Activated B cell treated with CpG ODN at 0.5 μM for 24 hours (primary cell): ENCODE measurements around the gene F2RL1. TPM values are rescaled to one million over a fixed set of nuclear protein-coding genes. Genes with fewer than 3 reads are reported as not detected.

Experiments used
- ATAC-seq: fragments of 200-7000 bp; cut with Tn5 transposase; one replicate; pipeline ENCODE4 v1.10.0; 2021; ENCODE audit warnings: low read depth, mild to moderate bottlenecking, moderate library complexity
- CTCF ChIA-PET: fragments of 350-600 bp; sonication (Branson Sonifier 250); formaldehyde crosslinking; loops from one replicate; lab custom pipeline; 2021; ENCODE audit warnings: antibody characterized with exemption; lab: Charles Lee
- POLR2A ChIA-PET: fragments of 350-600 bp; sonication (Branson Sonifier 250); formaldehyde crosslinking; loops from one replicate; lab custom pipeline; 2021; ENCODE audit warnings: antibody characterized with exemption; lab: Charles Lee
- DNase-seq: peaks from one replicate; pipeline ENCODE4 v3.0.0; 2022
- H3K27ac Mint-ChIP-seq: one replicate; pipeline ENCODE4 v1.8.0; 2020; ENCODE audit warnings: mixed read lengths
- H3K27me3 Mint-ChIP-seq: one replicate; pipeline ENCODE4 v1.8.0; 2021; ENCODE audit warnings: mixed read lengths
- H3K36me3 Mint-ChIP-seq: one replicate; pipeline ENCODE4 v1.8.0; 2021; ENCODE audit warnings: low read depth, mixed read lengths
- H3K4me1 Mint-ChIP-seq: one replicate; pipeline ENCODE4 v1.8.0; 2021; ENCODE audit warnings: mixed read lengths
- H3K4me3 Mint-ChIP-seq: one replicate; pipeline ENCODE4 v1.8.0; 2020; ENCODE audit warnings: mild to moderate bottlenecking, mixed read lengths
- H3K9me3 Mint-ChIP-seq: one replicate; pipeline ENCODE4 v1.8.0; 2020; ENCODE audit warnings: mixed read lengths
- intact Hi-C: fragments of 100-400 bp; cut with micrococcal nuclease; formaldehyde crosslinking; loops from one replicate; pipeline ENCODE4 v1.15.1; 2024
- total RNA-seq: library from RNA; stranded (reverse); gene quantifications from 2 replicates; pipeline ENCODE4 v1.2.3, GENCODE V29; 2022
- TF ChIP-seq, protein P1 (sequence below): fragments of 200-600 bp; IDR thresholded peaks from one replicate; pipeline ENCODE4 v1.8.0; 2022; ENCODE audit warnings: antibody characterized with exemption, mild to moderate bottlenecking

F2RL1 gene
- total RNA-seq, 1 donor from 2014 or later, result 0.22 TPM

DNA sequence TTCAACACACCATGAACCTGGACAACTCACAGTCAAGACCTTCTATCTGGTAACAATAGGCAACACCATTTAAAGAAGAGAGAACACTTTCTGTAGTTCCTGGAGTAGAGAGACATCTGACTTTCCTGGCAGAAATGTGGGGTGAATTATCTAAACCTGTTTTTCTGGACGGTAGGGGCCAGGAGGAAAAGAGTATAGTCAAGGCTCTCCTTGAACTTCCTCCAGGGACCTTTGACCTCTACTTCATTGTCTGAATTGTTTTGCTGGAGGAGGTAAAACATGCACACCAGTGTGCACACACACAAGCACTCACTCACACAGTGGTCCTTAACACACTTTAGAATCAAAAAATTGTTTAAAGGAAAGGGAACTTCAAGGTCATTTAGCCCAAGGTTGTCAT is 44.2 kb downstream of the F2RL1 start:
- no peak for ATAC-seq
- no peaks in the 10 kb centered on the region for H3K9me3 Mint-ChIP-seq
- CTCF ChIA-PET, result no interaction called here

DNA sequence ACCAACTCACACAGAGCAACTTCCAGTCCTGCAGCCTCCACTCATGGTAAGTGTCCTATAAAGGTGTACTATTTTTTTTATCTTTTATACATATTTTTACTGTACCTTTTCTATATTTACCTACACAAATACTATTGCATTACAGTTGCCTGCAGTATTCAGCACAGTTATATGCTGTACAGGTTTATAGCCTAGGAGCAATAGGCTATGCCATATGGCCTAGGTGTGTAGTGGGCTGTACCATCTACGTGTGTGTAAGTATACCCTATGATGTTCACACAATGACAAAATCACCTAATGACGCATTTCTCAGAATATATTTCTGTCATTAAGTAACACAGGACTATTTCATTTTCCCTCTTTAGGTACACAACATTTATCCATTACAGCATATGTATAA is 47.7 kb downstream of the F2RL1 start:
- Mint-ChIP-seq H3K4me1 (peaks cover 3% of the 10 kb centered on the region), H3K27ac (no peak overlapping the region), H3K9me3 (no peaks in the 10 kb centered on the region), H3K36me3 (no peaks in the 10 kb centered on the region), H3K4me3 (no peak overlapping the region), H3K27me3 (no peaks in the 10 kb centered on the region)
- intact Hi-C loops, result loop anchor here (10.0 kb wide), 1 partner anchor 978 kb away; no protein-coding TSS in a partner anchor
- ChIA-PET POLR2A (no interaction called here), CTCF (no interaction called here)
- TF ChIP-seq, protein P1, sequence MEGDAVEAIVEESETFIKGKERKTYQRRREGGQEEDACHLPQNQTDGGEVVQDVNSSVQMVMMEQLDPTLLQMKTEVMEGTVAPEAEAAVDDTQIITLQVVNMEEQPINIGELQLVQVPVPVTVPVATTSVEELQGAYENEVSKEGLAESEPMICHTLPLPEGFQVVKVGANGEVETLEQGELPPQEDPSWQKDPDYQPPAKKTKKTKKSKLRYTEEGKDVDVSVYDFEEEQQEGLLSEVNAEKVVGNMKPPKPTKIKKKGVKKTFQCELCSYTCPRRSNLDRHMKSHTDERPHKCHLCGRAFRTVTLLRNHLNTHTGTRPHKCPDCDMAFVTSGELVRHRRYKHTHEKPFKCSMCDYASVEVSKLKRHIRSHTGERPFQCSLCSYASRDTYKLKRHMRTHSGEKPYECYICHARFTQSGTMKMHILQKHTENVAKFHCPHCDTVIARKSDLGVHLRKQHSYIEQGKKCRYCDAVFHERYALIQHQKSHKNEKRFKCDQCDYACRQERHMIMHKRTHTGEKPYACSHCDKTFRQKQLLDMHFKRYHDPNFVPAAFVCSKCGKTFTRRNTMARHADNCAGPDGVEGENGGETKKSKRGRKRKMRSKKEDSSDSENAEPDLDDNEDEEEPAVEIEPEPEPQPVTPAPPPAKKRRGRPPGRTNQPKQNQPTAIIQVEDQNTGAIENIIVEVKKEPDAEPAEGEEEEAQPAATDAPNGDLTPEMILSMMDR, result no peak
- DNase-seq (no peak), ATAC-seq (no peak)

More for the DNA sequence above, 44.2 kb downstream of the F2RL1 start:
- Mint-ChIP-seq H3K4me1 (peaks cover under 1% of the 10 kb centered on the region), H3K27me3 (no peaks in the 10 kb centered on the region), H3K36me3 (no peaks in the 10 kb centered on the region), H3K27ac (no peak overlapping the region), H3K4me3 (no peak overlapping the region)
- TF ChIP-seq, protein P1, result no peak
- POLR2A ChIA-PET, result no interaction called here
- DNase-seq, result no peak
- intact Hi-C loops, result loop anchor here (10.0 kb wide), 1 partner anchor 982 kb away; no protein-coding TSS in a partner anchor

DNA sequence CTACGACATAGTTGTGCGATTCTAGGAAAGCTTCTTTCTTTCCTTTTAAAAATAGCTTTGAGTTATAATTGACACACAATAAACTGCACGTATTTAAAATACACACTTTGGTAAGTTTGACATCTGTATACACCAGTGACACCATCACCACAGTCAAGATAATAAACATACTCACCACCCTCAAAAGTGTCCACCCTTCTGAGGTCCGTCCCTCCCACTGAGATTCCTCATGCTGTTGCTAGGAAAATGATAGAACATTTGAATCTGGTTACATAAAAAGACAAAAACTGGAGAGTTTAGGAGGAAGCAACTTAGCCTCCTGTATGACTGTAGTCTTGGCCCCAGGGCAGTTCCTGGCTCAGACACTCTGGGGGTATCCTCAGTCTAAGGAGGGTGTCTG is 48.2 kb downstream of the F2RL1 start:
- Mint-ChIP-seq H3K27me3 (no peaks in the 10 kb centered on the region), H3K27ac (no peak overlapping the region), H3K9me3 (no peaks in the 10 kb centered on the region), H3K36me3 (no peaks in the 10 kb centered on the region), H3K4me1 (peaks cover 3% of the 10 kb centered on the region), H3K4me3 (no peak overlapping the region)
- ChIA-PET CTCF (interaction anchor here (1.1 to 1.9 kb wide), 2 partner anchors 210 to 625 kb away, joined by 3 to 8 read pairs; partner anchors contain the start of gene WDR41), POLR2A (no interaction called here)
- TF ChIP-seq, protein P1, result no peak
- intact Hi-C loops, result loop anchor here (10.0 kb wide), 1 partner anchor 978 kb away; no protein-coding TSS in a partner anchor
- ATAC-seq, result no peak
- DNase-seq, result no peak

DNA sequence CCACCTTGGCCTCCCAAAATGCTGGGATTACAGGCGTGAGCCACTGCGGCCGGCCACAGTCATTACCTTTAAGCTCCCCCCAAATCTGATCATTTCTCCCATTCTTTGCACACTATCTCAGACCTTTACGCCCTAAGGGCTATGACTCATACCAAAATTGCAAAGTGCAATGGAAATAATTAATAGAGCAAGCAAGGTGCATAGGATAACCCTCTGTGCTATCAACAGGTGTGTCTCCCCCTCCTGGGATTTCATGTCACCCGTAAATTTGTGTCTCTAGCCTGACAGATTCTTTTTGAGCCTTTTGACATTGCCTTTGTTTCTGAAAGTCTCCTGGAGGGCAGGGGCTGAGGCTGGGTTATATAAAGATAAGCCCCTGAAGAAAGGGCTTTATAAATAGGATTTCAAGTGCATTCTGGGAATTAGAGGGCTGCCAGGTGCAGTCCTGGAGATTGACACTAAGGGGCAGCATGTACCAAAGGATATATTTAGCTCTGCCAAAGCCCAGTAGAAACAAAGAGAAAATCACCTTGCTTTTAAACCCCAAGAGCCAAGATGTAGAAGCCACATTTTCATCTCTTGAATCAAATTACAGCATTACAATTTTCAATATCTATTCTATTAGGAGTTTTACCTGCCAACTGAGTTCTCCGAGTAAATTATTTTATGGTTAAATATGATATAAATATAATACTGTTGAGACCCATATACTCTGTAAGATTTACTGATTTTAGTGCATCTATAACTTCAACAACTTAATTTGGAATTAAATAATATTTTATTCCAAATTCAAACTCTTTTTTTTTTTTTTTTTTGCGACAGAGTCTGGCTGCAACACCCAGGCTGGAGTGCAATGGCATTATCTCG is 49.2 kb downstream of the F2RL1 start:
- DNase-seq (peak; percentile 17), ATAC-seq (peak; percentile 90)
- TF ChIP-seq, protein P1, result no peak
- no peak overlapping the region for H3K4me3 Mint-ChIP-seq
- intact Hi-C loops, result loop anchor here (1.0 to 10.0 kb wide), 9 partner anchors 148 to 1401 kb away; no protein-coding TSS in a partner anchor
- POLR2A ChIA-PET, result interaction anchor here (0.7 kb wide), 1 partner anchor 763 kb away, joined by 4 read pairs; no protein-coding TSS in a partner anchor
- H3K27ac Mint-ChIP-seq, result no peak overlapping the region
- CTCF ChIA-PET, result interaction anchor here (0.9 to 1.9 kb wide), 4 partner anchors 108 to 624 kb away, joined by 3 to 8 read pairs (median 3); partner anchors contain the start of gene WDR41
- H3K9me3 Mint-ChIP-seq, result no peaks in the 10 kb centered on the region
- H3K36me3 Mint-ChIP-seq, result no peaks in the 10 kb centered on the region
- no peaks in the 10 kb centered on the region for H3K27me3 Mint-ChIP-seq
- peaks cover 3% of the 10 kb centered on the region for H3K4me1 Mint-ChIP-seq

DNA sequence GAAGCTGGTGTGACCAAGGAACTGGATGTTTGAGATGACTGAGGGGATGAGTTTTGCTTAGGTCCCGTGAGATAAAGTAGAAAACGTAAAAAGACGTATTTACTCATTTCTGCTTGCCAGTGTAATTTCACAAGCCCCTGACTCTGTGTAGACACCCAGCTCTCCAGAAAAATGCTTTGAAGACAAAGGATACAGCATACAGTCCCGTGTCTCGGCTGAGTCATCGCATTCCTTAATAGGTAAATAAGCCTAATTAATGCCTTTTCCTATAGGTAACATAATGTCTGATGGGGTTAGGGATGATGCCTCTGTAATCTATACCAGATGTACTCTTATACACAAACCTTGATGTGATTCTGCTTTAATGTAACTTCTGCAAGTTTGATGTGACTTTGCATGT is 51.2 kb downstream of the F2RL1 start:
- Mint-ChIP-seq H3K4me3 (no peak overlapping the region), H3K36me3 (no peaks in the 10 kb centered on the region), H3K4me1 (peaks cover 14% of the 10 kb centered on the region), H3K27me3 (no peaks in the 10 kb centered on the region), H3K27ac (no peak overlapping the region), H3K9me3 (no peaks in the 10 kb centered on the region)
- TF ChIP-seq, protein P1, result no peak
- intact Hi-C loops, result no loop called here
- DNase-seq (no peak), ATAC-seq (no peak)
- CTCF ChIA-PET, result interaction anchor here (0.6 to 1.4 kb wide), 5 partner anchors 102 to 623 kb away, joined by 3 to 7 read pairs (median 4); no protein-coding TSS in a partner anchor
- POLR2A ChIA-PET, result no interaction called here
